Fibroblast of skin of right quadriceps (primary cell): ENCODE measurements around the gene CMTM3.
"Not testable (repeated sequence)": the region's sequence is repeated elsewhere in the genome, so short reads cannot be mapped to it uniquely, and the experiment has no call there.

Source experiments
- DNase-seq: peaks from one replicate; pipeline ENCODE4 v3.0.0-alpha.2; 2013

Gene CMTM3

DNA sequence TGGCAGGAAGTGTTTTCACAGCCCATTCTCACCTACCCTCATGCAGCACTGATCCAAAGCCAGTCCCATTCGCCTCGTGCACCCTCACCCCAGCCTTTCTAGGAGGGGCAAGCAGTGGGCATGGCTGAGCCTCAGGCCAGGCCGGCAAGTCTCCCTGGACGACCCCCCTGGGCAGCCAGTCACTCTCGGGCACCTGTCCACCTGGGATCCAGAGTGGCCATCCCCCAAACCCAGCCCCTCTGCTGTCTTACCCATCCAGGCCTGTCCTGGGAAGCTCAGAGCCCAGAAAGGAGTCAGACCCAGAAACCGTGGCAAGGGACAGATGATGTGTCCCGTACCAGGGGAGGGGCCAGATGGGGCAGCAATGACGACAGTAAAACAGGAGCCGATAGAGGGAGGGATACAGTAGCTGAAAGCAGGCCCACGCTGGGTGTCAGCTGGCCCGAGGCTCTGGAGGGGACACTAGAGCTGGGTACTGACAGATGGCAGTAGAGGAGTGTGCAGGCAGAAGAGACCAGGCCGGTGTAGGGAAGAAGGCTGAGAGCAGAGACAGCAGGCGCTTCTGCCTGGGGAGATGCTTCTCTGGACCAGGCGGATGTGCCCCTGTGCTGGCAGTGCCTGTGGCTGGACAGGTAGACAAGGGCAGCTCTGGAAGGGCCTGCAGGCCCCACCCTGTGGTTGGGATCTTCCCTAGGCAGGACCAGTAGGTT is 5.8 kb downstream of the CMTM3 start:
- no peak for DNase-seq

DNA sequence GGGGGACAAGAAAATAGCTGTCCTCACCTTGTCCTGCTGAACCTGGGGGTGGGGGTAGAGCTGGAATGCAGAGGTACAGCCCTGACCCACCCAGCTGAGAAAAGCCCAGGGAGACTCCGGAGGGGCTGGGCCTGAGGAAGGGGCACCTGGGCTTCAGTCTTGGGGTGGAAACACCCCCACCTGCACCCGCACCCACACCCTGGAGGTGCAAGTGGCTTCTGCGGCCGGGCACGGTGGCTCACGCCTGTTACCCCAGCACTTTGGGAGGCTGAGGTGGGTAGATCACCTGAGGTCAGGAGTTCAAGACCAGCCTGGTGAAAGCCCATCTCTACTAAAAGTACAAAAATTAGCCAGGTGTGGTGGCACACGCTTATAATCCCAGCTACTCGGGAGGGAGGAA is 7.4 kb downstream of the CMTM3 start:
- not testable (repeated sequence) for DNase-seq

DNA sequence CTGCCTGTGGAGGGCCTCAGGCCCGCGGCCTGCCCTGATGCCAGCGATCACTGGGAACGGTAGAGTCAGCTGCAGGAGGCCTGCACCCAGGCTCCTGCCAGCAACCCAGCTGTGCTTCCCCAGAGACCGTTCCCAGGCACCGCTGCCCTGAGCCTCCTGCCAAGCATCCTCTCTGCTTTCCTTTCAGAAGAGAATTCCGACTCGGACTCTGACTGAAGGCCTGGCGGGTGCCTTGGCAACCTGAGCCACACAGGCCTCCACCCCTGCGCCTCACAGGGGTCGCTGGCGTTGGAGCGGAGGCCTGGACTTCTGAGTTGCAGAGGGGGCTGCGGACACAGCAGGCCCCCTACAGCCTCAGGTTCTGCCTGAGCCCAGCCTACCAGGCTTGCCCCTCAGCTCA is 7.9 kb downstream of the CMTM3 start:
- DNase-seq = no peak

DNA sequence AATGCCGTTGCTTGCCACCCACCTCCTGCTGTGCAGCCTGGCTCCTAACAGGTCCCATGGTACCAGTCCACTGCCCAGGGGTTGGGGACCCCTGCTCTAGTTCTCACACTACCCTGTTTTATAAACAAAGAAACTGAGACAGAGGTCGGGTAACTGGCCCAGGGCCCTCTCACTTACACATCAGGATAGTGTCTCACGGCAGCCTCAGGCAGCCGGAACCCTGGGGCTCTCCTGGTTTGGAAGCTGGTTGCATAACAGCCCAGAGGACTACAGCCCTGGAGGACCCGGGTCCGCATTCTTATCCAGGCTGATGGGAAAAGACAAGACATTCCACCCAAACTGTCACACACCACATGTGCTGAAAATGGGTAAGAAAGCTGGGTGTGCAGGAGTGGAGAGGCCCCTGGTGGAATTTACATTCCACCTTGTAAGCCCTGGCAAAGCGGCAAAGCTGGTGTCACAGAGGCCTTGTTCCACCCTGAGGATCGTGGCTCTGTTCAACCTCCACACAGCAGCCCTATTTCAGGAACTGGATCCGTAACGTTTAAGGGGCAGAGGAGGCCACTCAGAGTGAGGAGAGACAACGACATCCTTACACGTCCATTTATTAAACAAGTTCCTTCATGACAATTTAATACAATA is 9.8 kb downstream of the CMTM3 start:
- DNase-seq = no peak

DNA sequence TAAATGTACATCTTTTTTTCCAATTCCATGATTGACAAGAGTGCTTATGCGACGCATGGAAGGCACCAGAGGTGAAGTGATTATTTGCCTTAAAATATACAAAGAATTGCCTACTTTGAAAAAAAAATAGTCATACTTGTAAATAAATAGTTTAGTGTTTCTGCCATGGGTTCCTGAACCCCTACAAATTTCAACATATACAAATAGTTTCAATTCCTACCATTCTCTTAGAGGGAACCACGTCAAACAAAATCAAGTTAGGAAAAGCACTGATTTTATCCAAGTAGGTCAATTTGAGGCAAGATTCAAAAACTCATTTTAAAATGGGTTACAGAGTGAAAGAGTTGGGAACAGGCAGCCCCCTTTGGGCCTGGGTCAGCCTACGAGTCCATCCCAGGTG is 11.7 kb downstream of the CMTM3 start:
- DNase-seq = no peak

GRCh38 chr16:66616592-66616991 is 12.1 kb downstream of the CMTM3 start:
- DNase-seq = no peak

DNA sequence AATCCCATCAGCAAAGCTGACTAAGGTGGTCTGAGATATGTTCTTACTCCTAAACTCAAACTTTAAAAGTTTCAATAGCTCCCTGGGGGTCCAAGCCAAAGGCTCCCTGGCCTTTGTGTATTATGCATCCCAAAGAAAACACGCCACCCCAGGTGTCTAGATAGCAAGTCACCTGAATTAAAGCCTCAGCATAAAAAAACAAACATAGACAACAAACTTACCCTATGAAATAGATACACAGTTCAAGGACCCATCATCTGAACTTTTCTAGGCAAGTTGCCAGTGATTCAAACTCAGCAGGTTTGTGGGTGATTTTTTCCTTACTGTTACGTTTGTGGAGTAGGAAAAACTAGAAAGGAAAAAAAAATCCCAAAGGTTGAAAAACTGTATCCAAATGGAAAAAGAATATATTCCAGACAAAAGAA is 12.5 kb downstream of the CMTM3 start:
- DNase-seq = no peak

DNA sequence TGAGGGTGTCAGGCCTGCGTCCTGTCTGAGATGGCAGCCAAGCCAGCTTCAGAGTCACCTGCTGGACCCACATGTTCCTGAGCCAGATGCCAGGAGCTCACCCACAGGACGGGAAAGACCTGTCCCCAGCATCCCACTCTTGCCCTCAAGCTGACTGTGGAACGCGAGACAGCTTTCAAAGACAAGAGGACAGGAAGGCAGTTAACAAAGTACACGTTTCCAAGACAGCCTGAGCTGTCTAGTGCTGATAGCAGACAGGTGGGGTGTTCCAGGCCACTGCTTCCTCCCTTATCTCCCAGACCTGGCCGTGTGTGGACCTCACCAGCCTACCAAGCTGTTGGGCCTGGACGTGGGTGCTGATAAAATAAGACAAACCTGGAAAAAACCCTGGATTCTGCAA is 13.2 kb downstream of the CMTM3 start:
- no peak for DNase-seq

DNA sequence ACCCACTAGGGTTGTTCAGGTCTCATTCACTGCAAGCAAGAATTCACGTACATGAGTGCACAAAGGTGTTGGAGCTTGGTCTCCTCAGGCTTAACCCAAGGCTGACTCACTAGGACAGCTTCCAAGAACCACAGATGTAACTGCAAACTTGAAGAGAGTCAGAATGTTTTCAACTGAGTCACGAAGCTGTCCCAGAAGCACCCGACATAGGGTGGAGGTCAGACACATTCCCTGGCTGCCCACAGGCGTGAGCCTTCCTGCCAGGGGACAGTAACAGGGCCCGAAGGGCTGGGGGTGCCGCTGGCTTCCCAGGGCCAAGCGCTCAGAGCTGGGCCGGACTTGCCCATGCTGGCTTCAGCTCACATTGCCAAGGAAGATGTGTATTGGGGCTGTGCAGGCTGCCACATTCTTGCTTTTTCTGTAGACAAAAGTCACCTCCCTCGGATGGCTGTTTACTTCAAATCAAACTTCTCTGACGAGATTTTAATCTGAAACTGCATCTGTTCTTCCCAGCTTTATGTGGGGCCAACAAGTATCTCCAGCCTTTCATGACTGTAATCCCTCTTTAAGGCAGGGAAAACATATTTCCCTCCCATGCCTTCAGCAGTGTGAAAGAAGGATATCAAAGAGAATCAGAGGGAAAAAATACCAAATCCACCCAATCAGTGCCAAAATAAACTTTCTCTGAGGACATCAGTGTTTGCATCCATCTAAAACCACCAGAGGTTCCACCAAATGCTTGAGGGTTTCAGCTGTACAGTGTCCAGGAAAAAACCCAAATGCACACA is 14.3 kb downstream of the CMTM3 start:
- DNase-seq = peak; percentile 95

DNA sequence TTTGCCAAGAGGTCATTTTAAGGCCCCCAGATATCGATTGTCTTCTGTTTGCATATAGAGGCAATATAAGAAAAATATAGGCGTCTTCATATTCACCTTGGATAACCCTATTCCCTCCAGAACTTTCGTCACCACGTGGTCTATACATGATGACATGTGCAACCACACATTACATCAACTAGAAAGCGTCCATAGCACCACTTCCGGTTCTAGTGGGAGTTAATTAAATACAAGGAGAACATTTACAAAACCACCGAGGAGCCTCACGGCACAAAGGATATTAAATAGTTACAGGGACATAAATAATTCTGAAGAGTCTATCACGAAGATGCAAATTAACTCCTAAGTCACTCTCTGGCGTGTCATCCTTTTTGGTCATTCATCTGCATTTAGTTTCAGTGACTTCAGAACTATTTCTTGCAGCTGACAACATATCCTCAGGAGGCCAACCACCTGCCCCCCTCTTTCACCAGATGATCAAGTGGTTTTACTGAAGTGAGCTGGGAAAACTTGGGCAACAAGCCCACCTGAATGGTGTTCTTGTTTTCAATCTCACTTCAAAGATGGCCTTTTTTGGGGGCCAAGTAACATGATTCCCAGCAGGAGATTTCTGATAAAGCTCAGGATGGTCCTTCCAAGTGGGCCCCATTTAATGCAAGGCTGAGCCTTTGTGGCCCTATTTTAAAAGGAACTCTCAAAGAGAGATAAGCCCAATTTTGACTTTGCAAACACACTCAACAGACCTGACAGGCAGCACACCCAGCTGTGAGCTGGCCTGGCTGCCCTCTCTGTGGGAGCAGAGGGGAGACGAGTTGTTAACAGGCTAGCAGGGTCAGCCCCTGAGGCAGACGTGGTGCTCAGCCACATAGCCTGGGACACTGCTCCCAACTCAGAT is 15.3 kb downstream of the CMTM3 start:
- peak; percentile 92 for DNase-seq

DNA sequence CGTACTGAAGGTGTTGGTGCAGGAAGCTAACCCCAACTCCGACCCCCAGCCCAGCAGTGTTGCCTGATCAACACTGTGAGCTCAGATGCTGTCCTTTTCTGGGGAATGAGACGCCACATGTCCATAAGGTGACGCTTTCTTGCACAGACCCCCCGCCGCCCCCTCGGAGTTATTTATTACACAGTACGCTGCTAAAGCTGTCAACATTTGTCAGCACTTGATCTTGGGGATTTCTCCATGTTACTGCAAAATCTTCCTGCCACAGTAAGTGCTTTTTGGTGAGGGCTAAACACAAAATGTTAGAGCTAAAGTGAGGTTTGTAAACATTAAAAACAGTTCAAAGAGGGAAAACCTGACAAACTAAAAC is 15.9 kb downstream of the CMTM3 start:
- DNase-seq = peak; percentile 13

- DNase-seq = no peak
Measured at GRCh38 chr16:66621973-66622372, 17.5 kb downstream of the CMTM3 start.

DNA sequence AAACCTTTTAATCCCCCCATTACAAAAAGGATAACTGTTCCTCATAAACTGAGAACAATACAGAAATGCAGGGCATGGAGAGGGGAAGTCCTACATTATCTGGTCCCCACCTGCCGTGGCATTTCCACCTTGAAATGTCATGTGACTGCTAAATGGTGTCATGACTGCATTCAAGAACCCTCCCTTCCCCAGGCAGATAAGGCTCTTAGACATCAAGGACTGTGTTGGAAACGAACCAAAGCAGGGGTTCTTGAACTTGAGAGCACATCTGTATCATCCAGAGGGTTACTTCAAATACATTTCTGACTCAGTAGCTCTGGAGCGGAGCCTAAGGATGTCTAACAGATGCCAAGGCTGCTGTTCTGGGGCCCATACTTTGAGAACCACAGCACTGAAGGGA is 18.4 kb downstream of the CMTM3 start:
- no peak for DNase-seq

GRCh38 chr16:66623755-66624154 is 19.3 kb downstream of the CMTM3 start:
- DNase-seq = no peak

DNA sequence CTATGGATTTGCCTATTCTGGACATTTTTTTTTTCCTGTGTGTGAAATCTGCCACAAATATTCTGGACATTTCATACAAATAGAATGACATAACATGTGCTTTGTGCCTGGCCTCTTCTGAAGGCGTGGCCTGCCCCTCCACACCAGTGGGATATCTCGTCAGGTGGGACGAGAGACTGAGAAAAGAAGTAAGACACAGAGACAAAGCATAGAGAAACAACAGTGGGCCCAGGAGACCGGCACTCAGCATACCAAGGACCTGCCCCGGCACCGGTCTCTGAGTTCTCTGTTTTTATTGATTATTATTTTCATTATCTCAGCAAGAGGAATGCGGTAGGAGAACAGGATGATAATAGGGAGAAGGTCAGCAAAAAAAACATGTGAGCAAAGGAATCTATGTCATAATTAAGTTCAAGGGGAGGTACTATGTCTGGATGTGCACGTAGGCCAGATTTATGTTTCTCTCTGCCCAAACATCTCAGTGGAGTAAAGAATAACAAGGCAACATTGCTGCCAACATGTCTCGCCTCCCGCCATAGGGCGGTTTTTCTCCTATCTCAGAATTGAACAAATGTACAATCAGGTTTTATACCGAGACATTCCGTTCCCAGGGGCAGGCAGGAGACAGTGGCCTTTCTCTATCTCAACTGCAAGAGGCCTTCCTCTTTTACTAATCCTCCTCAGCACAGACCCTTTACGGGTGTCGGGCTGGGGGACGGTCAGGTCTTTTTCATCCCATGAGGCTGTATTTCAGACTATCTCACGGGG is 23.3 kb downstream of the CMTM3 start:
- DNase-seq = not testable (repeated sequence)

- no peak for DNase-seq
Measured at GRCh38 chr16:66629856-66630255, 25.4 kb downstream of the CMTM3 start.

DNA sequence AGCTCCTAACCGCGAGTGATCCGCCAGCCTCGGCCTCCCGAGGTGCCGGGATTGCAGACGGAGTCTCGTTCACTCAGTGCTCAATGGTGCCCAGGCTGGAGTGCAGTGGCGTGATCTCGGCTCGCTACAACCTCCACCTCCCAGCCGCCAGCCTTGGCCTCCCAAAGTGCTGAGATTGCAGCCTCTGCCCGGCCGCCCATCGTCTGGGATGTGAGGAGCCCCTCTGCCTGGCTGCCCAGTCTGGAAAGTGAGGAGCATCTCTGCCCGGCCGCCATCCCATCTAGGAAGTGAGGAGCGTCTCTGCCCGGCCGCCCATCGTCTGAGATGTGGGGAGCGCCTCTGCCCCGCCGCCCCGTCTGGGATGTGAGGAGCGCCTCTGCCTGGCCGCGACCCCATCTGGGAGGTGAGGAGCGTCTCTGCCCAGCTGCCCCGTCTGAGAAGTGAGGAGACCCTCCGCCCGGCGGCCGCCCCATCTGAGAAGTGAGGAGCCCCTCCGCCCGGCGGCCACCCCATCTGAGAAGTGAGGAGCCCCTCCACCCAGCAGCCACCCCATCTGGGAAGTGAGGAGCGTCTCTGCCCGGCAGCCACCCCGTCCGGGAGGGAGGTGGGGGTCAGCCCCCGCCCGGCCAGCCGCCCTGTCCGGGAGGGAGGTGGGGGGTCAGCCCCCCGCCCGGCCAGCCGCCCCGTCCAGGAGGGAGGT is 26.2 kb downstream of the CMTM3 start:
- not testable (repeated sequence) for DNase-seq

- DNase-seq = not testable (repeated sequence)
Measured at GRCh38 chr16:66631558-66631957, 27.1 kb downstream of the CMTM3 start.

GRCh38 chr16:66634527-66635196 is 30.2 kb downstream of the CMTM3 start:
- DNase-seq = no peak

DNA sequence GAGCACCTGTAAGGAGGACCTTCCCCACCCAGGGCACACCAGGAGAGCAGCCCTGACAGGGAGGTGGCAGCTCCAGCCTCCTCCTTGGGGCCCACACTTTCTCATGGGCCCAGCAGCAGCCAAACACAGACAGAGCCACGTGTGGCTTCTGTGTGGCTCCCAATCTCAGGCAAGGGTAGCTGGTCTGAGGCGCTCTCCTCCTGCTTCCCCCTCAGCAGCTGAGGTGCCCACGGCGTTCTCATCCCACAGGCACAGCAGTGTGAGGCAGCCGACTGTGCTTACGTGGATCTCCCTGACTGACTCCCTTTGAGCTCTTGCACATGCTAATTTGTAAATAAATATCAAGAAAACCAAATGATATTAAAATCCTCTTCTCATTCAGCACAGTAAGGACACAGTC is 30.9 kb downstream of the CMTM3 start:
- no peak for DNase-seq

DNA sequence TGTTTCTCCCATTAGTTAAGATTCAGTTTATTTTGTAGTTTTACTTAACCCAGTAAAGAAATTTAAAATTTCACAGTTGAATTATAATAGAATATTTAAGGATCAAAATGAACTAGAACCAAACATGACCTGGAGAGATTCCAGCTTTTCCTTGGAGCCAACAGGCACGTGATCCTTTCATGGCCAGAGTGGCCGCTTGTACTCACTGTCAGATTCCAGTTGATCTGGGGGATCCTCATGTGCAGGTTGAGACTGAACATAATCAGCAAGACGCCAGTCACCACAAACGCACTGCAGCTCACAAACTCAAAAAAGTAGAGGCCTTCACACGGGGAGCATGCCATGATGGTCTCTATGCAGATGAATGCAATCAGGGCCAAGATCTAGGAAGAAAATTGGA is 31.7 kb downstream of the CMTM3 start:
- no peak for DNase-seq
